CD14-positive monocyte (primary cell): ENCODE data around the gene ZDHHC14. TPM values are rescaled to one million over a fixed set of nuclear protein-coding genes. Genes with fewer than 3 reads are reported as not detected.

Experiments
- DNase-seq, 3 donors: peaks; one replicate each; pipeline ENCODE4 v3.0.0-alpha.2; 2011 to 2022
- H2AFZ ChIP-seq: 2 replicates; pipeline ENCODE4 v1.6.0; 2012; ENCODE audit warnings: mild to moderate bottlenecking, low read depth, low read length, inconsistent platforms; ENCODE audit not compliant: insufficient read depth, poor library complexity, severe bottlenecking
- H3K27ac ChIP-seq, 2 donors: 1 replicate in 1 of 2; 2 replicates in 1 of 2; pipeline ENCODE4 v1.5.1; 2012 to 2013; ENCODE audit warnings: low read length in 2 of 2, control low read depth in 1 of 2, inconsistent platforms in 1 of 2, low read depth in 1 of 2, mild to moderate bottlenecking in 1 of 2
- H3K27me3 ChIP-seq, 2 donors: one replicate each; pipeline versions ENCODE4 v1.6.0 to v1.6.1; 2011 to 2013; ENCODE audit warnings: low read length in 2 of 2; ENCODE audit not compliant: control insufficient read depth in 2 of 2, insufficient read depth in 2 of 2
- H3K36me3 ChIP-seq, 2 donors: replicated peaks in 1 of 2; 1 replicate in 1 of 2; 2 replicates in 1 of 2; pipeline versions ENCODE4 v1.5.1 to v1.6.1; 2012 to 2013; ENCODE audit warnings: low read length in 2 of 2, control low read depth in 1 of 2, inconsistent platforms in 1 of 2, mild to moderate bottlenecking in 1 of 2; ENCODE audit not compliant: insufficient read depth in 2 of 2, control insufficient read depth in 1 of 2
- H3K4me1 ChIP-seq, 2 donors: 1 replicate in 1 of 2; 2 replicates in 1 of 2; pipeline versions ENCODE4 v1.5.1 to v1.6.1; 2012 to 2013; ENCODE audit warnings: low read length in 2 of 2, control low read depth in 1 of 2, inconsistent platforms in 1 of 2, mild to moderate bottlenecking in 1 of 2, moderate library complexity in 1 of 2; ENCODE audit not compliant: insufficient read depth in 2 of 2, control insufficient read depth in 1 of 2
- H3K4me2 ChIP-seq: replicated peaks from 2 replicates; pipeline ENCODE3; 2012; ENCODE audit warnings: low read length, moderate library complexity, mild to moderate bottlenecking; ENCODE audit not compliant: poor library complexity, severe bottlenecking; ENCODE audit errors: extremely low read depth
- H3K4me3 ChIP-seq, 3 experiments: fragments of 200-600 bp in 1 of 3; sonication (generic) in 1 of 3; replicated peaks in 1 of 3; 1 replicate in 2 of 3; 2 replicates in 1 of 3; pipeline ENCODE4 v1.5.1; 2011 to 2013; ENCODE audit warnings: low read length in 3 of 3, mild to moderate bottlenecking in 3 of 3, control low read depth in 2 of 3, low read depth in 2 of 3, inconsistent platforms in 1 of 3, moderate library complexity in 1 of 3
- H3K79me2 ChIP-seq: 2 replicates; pipeline ENCODE4 v1.6.0; 2012; ENCODE audit warnings: mild to moderate bottlenecking, control low read depth, inconsistent platforms, low read length, moderate library complexity; ENCODE audit not compliant: insufficient read depth
- H3K9ac ChIP-seq: 2 replicates; pipeline ENCODE4 v1.6.0; 2017; ENCODE audit warnings: low read length, mild to moderate bottlenecking; ENCODE audit not compliant: insufficient read depth, poor library complexity, severe bottlenecking
- H3K9me3 ChIP-seq, 2 donors: replicated peaks in 1 of 2; 1 replicate in 1 of 2; 2 replicates in 1 of 2; pipeline versions ENCODE4 v1.5.1 to v1.6.1; 2012 to 2013; ENCODE audit warnings: low read length in 2 of 2, control low read depth in 1 of 2; ENCODE audit not compliant: control insufficient read depth in 1 of 2, insufficient read depth in 1 of 2
- H4K20me1 ChIP-seq: 2 replicates; pipeline ENCODE4 v1.6.0; 2012; ENCODE audit warnings: mild to moderate bottlenecking, low read length, control low read depth, moderate library complexity; ENCODE audit not compliant: insufficient read depth
- H3K27ac Mint-ChIP-seq, 7 donors: one replicate each; pipeline ENCODE4 v1.8.0; 2020; ENCODE audit warnings: mild to moderate bottlenecking in 7 of 7, mixed read lengths in 7 of 7, moderate library complexity in 6 of 7, inconsistent platforms in 2 of 7
- H3K27me3 Mint-ChIP-seq, 3 donors: one replicate each; pipeline ENCODE4 v1.8.0; 2021 to 2022; ENCODE audit warnings: low read depth in 3 of 3, mild to moderate bottlenecking in 3 of 3, mixed read lengths in 3 of 3, moderate library complexity in 3 of 3, inconsistent platforms in 1 of 3
- H3K36me3 Mint-ChIP-seq, 2 donors: one replicate each; pipeline ENCODE4 v1.8.0; 2020; ENCODE audit warnings: mixed read lengths in 2 of 2, inconsistent platforms in 1 of 2, mild to moderate bottlenecking in 1 of 2
- H3K4me1 Mint-ChIP-seq: one replicate; pipeline ENCODE4 v1.8.0; 2020; ENCODE audit warnings: mild to moderate bottlenecking, mixed read lengths
- H3K4me3 Mint-ChIP-seq, 2 donors: one replicate each; pipeline ENCODE4 v1.8.0; 2020; ENCODE audit warnings: mild to moderate bottlenecking in 2 of 2, mixed read lengths in 2 of 2, moderate library complexity in 1 of 2
- H3K9me3 Mint-ChIP-seq, 7 donors: one replicate each; pipeline ENCODE4 v1.8.0; 2020 to 2022; ENCODE audit warnings: mixed read lengths in 7 of 7, mild to moderate bottlenecking in 6 of 7, moderate library complexity in 6 of 7, inconsistent platforms in 2 of 7
- WGBS: methylation state at CpG from one replicate; pipeline ENCODE4 v1.1.5; 2013; ENCODE audit warnings: missing lambda C conversion rate; ENCODE audit not compliant: insufficient coverage; 5-methylcytosine and 5-hydroxymethylcytosine counted together
- intact Hi-C, 2 donors: fragments of 100-400 bp; cut with micrococcal nuclease; formaldehyde crosslinking; loops; one replicate each; pipeline versions ENCODE4 v1.15.0 to v1.15.1; 2023
- polyA plus RNA-seq, 3 donors: library from polyadenylated mRNA; depleted of rRNA in 1 of 3; unstranded in 2 of 3; stranded (reverse) in 1 of 3; fragments of 300-500 nt in 2 of 3; fragments of >200 nt in 1 of 3; fragmentation: Illumina TruSeq in 2 of 3; gene quantifications; 1 replicate in 2 of 3; 2 replicates in 1 of 3; pipeline ENCODE4 v1.2.3, GENCODE V29; 2012 to 2021
- TF ChIP-seq, protein P1 (sequence below): fragments of 200-600 bp; IDR thresholded peaks from one replicate; pipeline ENCODE4 v1.8.0; 2022; ENCODE audit warnings: antibody characterized with exemption, mild to moderate bottlenecking

Gene ZDHHC14
- polyA plus RNA-seq, 3 donors: 0.30 to 1.7 (median 0.93) TPM

- intact Hi-C loops: no loop called here
- no peaks in the 10 kb centered on the region for H3K79me2 ChIP-seq
- H3K4me1 ChIP-seq: peaks cover 6 to 10% of the 10 kb centered on the region in 2 donors
- Mint-ChIP-seq H3K27me3 (peaks cover 12 to 20% (median 14%) of the 10 kb centered on the region in 3 donors), H3K4me1 (peaks cover 12% of the 10 kb centered on the region), H3K27ac (no peak overlapping the region), H3K36me3 (peaks cover 0 to 2% of the 10 kb centered on the region in 2 donors), H3K9me3 (peaks cover 0 to 5% (median 0%) of the 10 kb centered on the region in 7 donors), H3K4me3 (no peak overlapping the region)
- no peak overlapping the region for H3K4me2 ChIP-seq
- H3K4me3 ChIP-seq: no peak overlapping the region
- no peak overlapping the region for H3K27ac ChIP-seq
- DNase-seq: no peak
- no peak overlapping the region for H2AFZ ChIP-seq
- H3K9ac ChIP-seq: no peak overlapping the region
- H4K20me1 ChIP-seq: no peaks in the 10 kb centered on the region
- TF ChIP-seq, protein P1, sequence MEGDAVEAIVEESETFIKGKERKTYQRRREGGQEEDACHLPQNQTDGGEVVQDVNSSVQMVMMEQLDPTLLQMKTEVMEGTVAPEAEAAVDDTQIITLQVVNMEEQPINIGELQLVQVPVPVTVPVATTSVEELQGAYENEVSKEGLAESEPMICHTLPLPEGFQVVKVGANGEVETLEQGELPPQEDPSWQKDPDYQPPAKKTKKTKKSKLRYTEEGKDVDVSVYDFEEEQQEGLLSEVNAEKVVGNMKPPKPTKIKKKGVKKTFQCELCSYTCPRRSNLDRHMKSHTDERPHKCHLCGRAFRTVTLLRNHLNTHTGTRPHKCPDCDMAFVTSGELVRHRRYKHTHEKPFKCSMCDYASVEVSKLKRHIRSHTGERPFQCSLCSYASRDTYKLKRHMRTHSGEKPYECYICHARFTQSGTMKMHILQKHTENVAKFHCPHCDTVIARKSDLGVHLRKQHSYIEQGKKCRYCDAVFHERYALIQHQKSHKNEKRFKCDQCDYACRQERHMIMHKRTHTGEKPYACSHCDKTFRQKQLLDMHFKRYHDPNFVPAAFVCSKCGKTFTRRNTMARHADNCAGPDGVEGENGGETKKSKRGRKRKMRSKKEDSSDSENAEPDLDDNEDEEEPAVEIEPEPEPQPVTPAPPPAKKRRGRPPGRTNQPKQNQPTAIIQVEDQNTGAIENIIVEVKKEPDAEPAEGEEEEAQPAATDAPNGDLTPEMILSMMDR: no peak
- WGBS: 96% methylated on average over 10 of the region's 11 CpGs
- H3K36me3 ChIP-seq: no peaks in the 10 kb centered on the region
- H3K27me3 ChIP-seq: peaks cover 0 to 12% of the 10 kb centered on the region in 2 donors
- H3K9me3 ChIP-seq: no peaks in the 10 kb centered on the region
Measured at GRCh38 chr6:157493173-157493572, 112.2 kb downstream of the ZDHHC14 start.

GRCh38 chr6:157493576-157493975 is 112.6 kb downstream of the ZDHHC14 start:
- Histone ChIP-seq H3K79me2 (no peaks in the 10 kb centered on the region), H3K4me2 (no peak overlapping the region), H3K9me3 (no peaks in the 10 kb centered on the region), H3K36me3 (no peaks in the 10 kb centered on the region), H3K27ac (no peak overlapping the region), H3K9ac (no peak overlapping the region), H3K27me3 (peaks cover 0 to 12% of the 10 kb centered on the region in 2 donors), H2AFZ (no peak overlapping the region), H4K20me1 (no peaks in the 10 kb centered on the region), H3K4me1 (peaks cover 6 to 10% of the 10 kb centered on the region in 2 donors), H3K4me3 (no peak overlapping the region)
- peaks cover 12 to 18% (median 14%) of the 10 kb centered on the region in 3 donors for H3K27me3 Mint-ChIP-seq
- TF ChIP-seq, protein P1: no peak
- intact Hi-C loops: no loop called here
- H3K36me3 Mint-ChIP-seq: peaks cover 0 to 2% of the 10 kb centered on the region in 2 donors
- no peak overlapping the region for H3K27ac Mint-ChIP-seq
- DNase-seq: no peak
- WGBS: 97% methylated on average over 9 of the region's 10 CpGs
- peaks cover 12% of the 10 kb centered on the region for H3K4me1 Mint-ChIP-seq
- peaks cover 0 to 5% (median 0%) of the 10 kb centered on the region in 7 donors for H3K9me3 Mint-ChIP-seq
- no peak overlapping the region for H3K4me3 Mint-ChIP-seq
